ENCODE measurements around the gene LMNA.

The LMNA gene

DNA sequence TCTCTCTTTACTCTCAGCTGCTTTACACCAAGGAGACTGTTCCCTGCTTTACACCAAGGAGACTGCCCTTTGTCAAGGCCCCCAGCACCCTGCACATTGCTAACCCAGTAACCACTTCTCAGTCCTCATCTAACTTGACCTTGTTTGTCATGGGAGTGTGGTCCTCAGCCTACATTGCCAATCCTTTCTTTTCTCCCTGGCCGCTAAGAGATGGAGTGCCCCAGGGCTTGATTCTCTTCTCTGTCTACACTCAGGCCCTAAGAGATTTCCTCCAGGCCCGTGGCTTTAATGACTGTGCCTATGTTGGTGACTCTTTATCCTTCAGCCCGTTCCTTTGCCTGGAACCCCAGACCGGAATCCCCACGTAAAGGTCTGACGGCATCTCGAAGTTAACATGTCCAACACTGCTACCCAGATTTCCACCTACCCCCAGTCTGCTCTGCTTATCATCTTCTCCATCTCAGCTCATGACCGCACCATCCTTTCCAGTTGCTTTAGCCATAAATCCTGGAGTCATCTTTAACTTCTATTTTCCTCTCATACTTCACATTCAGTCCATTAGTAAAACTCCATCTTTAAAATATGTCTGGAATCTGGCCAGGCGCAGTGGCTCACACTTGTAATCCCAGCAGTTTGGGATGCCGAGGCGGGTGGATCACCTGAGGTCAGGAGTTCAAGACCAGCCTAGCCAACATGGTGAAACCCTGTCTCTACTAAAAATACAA lies 29.4 kb downstream of the LMNA start:
- DNase-seq (ENCODE audit: low read depth): peak; percentile 27

DNA sequence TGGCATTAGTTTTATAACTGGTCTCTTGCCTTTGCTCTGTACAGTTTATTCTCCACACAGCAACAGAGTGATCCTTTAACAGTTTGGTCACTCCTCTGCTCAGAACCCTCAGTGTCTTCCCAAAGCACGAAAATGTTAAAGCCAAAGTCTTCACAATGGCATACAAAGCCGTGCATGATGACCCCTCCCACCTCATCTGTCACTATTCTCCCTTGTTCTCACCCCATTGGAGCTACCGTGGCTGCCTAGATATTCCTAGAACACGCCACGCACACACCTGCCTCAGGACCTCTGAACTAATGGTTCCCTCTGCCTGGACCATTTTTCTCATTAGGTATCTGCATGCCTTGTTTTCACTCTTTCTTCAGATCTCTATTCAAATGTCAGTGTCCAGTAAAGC lies 30.2 kb downstream of the LMNA start:
- no peak for DNase-seq (ENCODE audit: low read depth)

DNA sequence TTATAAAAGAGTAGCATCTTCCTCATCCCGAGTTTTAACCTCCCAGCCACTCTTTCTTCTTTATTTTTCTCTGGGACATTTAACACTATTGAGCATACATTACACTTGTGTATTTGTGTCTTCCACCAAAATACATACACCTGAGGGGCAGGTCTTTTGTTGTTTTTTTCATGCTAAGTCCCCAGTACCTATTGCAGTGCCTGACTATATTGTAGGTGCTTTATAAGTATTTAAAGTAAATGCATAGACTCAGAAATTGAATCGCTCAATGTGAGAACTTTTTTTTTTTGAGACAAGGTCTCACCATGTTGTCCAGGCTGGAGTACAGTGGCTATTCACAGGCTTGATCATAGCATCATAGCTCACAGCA lies 31.1 kb downstream of the LMNA start:
- DNase-seq (ENCODE audit: low read depth): no peak

DNA sequence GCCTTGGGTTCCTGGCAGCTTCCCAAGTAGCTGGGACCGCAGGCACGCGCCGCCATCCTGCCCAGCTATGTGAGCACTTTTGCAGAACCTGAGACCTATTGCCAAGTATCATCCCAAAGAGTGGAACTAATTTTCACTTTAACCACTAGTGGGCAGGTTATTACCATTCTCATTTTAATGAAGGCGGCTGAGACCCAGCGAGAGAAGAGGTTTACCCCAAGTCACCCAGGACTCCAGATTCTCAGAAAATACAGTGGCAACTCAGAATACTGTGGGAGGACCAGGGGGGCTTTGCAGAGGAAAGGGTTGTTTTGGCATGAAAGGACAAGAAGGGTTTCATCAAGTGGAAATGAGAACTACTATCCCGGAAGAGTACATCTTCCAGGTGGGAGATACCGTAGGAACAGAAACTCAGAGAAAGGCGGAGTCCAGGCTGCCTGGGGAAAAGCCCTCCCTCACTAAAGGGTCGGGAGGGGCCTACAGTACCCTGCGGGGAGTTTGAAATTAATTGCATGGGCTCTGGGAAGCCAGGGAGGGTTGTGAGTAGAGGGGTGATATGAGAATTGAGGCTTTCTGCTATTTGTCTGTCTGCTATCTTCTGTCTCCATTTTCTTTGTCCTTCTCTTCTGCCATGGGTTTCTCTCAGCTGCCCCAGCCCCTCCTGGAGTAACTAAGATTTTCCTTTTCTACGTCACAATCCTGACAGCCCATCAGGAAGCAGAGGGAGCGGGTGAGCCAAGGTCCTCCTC lies 31.7 kb downstream of the LMNA start:
- DNase-seq (ENCODE audit: low read depth): peak; percentile 82

DNA sequence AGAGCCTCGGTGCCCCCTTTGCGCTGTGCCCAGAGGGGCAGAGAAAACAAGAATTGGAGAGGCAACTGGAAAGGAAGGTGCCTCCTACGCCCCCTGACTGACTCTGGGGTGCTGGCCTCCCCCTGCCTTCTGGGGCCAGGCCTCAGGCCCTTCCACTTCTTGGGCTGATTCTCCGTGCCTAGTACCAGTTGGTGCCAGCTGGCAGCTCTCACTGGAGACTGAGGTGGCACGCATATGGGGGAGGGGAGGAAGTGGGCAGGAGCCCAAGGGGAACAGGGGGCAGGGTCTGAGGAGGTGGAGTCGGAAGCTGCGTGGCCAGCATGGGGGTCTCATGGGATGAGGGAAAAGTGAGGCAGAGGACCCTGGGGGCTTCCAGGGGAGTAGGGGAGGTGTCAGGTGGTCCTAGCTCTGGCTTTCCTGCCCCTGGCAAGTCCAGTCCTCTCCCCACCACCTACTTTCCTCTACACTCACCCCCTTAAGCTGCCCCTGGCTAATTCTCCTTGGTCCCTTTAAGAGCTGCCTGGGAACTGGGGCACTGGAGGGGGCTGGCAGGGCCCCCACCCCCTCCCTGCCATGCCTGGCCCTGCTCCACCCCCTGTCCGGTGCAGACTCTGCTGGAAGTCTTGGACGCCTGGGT lies 32.4 kb downstream of the LMNA start:
- DNase-seq (ENCODE audit: low read depth): no peak

DNA sequence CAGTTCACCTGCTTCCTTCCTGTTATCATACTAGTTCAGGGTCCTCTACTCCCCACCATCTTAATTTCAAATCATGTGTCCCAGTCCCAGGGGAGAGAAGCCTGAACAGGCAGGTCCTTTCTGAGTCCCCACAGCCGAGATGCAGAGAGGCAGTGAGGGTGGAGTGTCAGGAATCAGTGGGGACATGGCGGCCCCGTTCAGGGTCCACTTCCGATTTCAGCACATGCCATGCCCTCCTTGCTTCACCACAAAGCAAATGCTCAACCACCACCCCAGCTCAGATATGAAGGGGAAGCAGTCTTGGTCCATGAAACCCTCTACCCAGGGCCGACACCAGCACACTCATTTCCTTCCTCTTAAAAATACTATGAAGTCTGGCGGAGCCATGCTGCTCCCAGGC lies 33.7 kb downstream of the LMNA start:
- DNase-seq (ENCODE audit: low read depth): no peak

DNA sequence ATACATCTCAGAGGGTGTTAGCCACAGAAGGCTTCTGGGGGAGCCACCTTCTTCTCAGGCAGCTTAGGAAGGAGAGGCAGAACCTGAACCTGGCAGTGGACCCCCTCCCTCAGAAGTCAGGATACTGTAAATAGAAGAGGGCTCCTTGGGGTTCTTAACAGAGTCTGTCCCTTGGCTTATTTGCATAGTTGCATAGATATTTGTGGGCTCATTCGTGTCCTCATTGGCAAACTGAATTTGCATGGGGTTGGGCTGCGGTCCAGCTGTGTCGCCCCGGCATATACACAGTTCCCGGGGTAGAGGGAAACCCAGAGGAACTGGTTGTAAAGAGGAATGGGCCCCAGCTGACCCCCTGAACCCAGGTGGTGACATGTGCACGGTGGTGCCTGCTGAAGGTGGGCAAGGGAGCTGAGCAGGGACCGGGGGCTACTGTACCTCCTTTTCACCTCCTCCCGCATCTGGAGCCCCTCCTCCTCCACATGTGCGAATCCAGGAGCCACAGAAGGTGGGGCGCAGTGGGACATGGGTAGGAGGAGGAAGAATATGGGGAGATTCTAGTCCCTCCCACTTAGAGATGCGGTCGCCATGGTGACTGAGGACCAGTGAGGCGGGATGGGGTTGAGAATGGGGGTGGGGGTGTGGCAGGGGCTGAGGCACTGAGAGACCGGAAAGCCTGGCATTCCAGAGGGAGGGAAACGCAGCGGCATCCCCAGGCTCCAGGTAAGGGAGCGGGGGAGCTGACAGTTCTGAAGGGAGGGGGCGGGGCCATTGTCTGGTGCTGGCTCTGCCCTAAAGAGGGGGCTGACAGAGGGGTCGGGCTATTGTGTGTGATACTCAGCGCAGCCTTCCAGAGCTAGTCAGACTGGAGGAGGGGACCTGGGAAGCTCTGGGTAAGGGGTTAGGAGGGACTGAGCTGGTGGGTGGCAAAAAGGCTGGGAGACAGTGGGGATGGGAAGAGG lies 35.1 kb downstream of the LMNA start:
- no peak for DNase-seq (ENCODE audit: low read depth)

DNA sequence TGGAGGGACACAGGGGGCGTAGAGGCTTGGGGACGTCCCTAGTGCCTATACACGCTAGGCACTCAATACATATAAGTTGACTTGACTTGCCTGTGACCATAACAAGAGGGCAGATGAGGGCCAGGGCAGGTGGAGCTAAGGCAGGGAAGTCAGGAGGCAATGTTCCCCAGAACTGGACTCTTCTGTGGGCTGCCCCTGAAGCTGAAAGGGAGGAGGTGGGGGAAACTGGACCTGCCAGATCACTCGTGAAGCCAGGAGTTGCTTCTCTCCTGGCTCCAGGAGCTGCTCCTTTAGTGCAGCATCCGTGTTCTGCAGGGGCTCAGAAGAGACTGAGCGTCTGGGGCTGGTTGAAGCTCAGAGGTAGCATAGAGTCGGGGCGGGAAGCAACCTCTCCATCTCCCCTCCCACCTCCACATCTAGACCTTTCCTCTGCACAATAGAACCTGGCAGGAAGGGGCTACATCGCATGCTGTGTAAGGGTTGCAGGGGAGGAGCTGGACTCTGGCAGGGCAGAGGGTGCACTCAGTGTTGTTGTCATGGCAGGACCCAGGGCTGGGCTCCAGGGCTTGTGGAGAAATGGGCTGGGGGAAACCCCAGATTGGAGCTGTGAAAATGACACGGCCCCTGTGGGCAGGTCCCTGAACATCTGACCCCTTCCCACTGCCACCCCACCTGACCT lies 36.0 kb downstream of the LMNA start:
- no peak for DNase-seq (ENCODE audit: low read depth)

DNA sequence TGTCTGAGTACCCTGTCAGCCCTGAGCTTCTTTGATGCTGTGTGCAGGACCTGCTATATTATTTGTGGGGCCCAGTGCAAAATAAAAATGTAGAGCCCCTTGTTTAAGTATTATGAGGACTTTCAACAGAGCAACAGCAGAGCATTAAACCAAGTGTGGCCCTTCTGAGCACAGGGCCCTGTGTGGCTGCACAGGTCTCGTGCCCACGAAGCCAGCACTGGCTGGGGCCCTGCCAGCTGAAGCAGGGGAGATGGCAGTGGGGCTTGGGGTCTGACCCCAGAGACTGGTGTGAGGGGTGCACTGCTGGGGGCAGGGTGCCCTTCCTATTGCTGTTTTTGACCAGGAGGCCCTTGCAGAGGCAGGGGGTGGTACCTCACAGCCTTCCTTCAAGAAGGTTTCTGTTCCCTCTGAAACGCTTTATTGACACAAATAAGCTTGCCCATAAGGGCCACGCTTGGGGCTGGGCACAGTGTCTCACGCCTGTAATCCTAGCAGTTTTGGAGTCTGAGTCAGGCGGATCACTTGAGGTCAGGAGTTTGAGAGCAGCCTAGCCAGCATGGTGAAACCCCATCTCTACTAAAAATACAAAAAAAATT lies 36.7 kb downstream of the LMNA start:
- no peak for DNase-seq (ENCODE audit: low read depth)

DNA sequence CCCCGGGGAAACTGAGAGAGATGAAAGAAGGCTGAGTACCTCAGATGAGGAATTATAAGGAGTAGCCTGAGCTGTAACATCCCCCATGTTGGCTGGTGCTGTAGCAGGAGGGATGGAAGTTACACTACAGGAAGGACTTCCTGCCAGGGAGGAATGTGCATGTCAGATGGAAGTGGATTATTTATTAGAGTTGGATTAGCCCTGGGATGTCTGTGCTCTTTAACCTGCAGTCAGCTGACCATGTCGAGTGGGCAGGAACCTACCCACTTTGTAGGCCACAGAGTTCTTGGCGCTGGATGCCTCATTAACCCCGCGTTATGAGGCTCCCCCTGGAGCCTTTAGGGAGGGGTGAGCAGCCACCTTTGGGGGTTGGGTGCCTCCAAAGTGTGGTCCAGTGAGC lies 38.1 kb downstream of the LMNA start:
- DNase-seq (ENCODE audit: low read depth): no peak

DNA sequence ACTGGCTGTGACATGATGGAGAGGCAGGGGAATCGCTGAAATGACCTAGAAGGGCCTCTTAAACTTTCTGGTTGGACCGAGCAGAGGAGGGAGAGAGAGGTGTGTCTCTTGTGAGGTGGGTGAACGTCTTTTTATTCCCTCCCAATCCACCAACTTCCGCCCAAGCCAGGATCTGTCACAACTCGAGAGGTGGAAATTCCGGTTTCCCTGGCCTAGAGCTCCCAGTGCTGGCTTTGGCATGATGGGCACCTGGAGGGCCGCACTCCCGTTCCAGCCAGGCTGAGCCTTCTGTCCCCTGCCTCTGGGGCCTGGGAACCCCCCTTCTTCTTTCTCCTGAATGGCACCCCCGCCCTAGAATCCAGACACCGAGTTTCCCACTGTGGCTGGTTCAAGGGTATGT lies 38.9 kb downstream of the LMNA start, which contains the start of gene SEMA4A:
TSS of gene SEMA4A (plus strand) at position 224 of the 400 bp plus-strand sequence. CDS start 994 bp downstream, outside the sequence.
- no peak for DNase-seq (ENCODE audit: low read depth)

DNA sequence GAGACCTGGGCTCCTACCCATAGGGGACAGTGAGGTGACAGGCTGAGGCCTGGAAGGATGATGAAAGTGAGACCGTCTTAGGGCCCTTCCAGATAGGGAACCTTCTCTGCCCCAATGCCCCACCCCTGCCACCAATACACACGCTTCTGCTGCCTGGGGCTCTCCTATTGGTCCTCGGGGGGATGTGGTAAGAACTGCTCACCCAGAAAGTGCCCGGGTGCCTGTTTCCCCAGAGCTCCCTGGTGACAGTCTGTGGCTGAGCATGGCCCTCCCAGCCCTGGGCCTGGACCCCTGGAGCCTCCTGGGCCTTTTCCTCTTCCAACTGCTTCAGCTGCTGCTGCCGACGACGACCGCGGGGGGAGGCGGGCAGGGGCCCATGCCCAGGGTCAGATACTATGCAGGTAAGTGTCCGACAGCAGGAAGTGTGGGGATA lies 39.8 kb downstream of the LMNA start:
- DNase-seq (ENCODE audit: low read depth): no peak

DNA sequence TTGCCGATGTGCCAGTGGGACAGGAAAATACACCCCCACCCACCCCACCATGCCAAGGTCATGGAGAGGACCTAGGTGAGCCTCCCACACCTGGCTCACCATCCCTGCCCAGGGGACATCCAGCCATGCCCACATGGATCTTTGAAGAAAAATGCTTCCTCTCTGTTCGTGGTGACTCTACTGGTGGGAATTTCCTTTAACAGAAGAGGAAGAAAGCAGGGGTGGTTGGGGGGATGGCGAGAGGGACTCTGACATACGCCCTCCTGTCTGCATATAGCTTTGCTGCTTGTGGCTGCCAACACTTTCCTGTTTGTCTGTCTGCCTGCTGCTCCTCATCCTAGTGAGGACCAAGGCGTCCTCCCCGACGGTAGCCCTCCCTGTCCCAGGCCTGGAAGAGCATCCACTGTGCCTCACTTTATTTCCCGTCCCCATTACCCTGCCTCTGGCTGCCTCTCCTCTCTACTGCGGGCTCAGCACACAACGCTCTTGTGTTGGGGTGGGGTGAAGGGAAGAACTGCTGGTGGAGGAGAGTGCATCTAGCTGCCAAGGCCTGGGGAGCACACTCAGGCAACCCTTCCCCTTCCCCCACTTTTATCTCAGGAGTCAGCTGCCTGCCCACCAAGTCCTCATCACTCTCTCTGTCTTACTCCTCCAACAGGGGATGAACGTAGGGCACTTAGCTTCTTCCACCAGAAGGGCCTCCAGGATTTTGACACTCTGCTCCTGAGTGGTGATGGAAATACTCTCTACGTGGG lies 41.4 kb downstream of the LMNA start:
- DNase-seq (ENCODE audit: low read depth): no peak

DNA sequence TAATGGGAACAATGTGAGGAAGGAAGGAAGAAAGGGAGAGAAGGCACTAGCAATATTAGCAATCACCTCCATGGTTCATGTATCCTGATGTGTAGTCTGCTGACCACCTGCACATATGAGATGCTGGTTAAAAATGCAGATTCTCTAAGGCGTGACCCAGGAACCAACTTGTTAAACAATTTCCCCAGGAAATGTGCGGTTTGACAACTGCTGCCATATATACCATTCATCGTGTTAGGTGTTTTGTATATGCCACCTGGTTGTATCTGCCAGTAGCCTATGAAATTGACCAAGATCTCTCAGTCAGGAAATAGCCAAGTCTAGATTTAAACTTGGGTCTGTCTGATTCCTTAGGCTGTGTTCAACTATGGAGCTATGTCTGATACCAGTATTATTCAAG lies 43.0 kb downstream of the LMNA start:
- DNase-seq (ENCODE audit: low read depth): no peak

DNA sequence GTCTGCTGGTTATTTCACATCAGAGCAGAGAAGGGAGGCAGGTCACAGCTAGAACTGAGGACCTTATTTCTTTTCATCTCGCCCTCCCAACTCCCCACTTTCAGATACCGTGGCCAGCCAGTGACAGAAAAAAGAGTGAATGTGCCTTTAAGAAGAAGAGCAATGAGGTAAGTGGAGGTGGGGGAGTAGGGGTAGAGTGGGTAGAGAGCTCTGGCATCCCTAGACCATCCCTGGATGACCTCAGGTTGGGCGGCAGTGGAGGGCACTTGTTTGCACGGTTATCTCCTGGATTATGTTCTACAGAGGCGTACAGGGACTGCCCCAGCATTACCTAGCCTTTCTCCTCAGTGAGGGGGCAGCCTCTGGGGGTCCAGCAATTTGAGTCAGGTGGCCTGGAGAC lies 43.5 kb downstream of the LMNA start:
- DNase-seq (ENCODE audit: low read depth): no peak

DNA sequence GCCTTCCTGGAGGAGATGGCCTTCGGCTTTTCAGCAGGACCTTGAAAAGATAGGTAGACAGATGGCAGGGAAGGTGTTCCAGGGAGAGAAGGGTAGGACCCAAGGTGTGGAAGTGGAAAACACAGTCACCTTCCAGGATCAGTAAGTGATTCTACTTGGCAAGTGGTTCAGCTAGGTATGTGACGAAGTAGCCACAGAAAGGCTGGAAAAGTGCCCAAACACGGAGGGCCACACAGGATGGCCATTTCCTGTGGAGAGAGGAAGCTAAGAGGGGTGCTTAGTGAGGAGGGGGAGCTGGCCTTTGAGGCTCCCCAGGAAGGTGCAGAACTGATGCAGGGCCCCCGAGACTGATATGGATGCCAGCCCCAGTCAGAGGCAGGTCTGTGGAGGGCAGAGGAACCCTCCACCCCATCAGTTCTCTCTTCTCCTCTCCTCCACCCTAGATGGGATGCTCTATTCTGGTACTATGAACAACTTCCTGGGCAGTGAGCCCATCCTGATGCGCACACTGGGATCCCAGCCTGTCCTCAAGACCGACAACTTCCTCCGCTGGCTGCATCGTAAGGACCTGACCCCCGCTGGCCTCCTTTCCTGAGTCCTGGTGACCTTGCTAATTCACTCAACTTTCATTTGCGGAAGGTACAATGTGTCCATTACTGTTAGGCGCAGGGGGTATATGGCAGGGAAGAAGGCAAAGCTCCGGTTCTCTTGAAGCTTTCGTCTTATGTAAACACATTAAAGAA lies 45.7 kb downstream of the LMNA start:
- no peak for DNase-seq (ENCODE audit: low read depth)

DNA sequence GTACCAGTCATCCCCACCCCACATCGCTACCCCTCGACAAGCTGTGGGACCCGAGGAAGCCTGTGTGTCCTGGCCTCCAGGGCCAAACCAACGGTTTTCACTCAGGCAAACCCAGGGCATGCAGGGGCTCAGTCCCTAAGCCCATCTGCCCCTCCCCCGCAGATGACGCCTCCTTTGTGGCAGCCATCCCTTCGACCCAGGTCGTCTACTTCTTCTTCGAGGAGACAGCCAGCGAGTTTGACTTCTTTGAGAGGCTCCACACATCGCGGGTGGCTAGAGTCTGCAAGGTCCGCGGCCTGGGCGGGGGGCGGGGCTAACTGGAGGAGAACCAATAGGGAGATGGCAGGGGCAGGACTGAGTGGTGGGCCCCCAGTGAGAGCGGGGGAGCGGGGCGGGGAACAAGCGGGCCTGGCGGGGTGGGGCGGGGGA lies 46.2 kb downstream of the LMNA start:
- no peak for DNase-seq (ENCODE audit: low read depth)

DNA sequence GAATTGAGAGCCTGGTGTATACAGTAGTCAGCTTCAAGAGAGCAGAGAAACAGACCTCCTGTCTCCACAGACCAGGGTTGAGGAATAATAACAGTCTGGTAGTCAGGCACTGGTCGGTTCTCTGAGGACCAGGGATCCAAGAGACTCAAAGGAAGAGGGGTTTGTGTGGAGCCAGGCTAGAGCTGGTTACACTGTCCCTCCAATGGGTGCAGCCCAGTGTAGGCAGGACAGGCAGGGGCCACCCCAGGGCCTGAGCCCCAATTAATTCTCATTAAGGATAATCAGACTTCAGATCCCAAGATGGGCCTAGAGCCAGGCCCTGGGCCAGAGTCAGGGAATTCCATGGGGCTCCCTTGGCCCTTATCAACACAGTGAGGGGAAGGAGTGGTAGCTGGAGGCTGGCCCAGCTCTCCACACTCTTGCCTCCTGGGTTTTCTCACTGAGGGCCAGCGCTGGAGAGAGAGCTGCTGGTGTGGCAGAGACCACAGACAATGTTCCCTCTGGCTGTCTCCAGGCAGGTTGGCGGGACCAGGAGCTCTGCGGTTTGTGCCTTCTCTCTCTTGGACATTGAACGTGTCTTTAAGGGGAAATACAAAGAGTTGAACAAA lies 48.0 kb downstream of the LMNA start:
- no peak for DNase-seq (ENCODE audit: low read depth)

DNA sequence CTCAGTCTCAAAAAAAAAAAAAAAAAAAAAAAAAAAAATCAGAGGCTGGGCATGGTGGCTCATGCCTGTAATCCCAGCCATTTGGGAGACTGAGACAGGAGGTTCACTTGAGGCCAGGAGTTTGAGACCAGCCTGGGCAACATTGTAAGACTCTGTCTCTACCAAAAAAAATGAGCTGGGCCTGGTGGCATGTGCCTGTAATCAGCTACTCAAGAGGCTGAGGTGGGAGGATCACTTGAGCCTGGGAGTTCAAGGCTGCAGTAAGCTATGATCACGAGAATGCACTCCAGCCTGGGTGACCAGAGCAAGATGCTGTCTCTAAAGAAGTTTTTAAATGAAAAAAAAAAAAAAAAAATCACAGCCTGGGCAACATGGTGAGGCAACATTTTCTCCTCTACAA lies 49.2 kb downstream of the LMNA start:
- no peak for DNase-seq (ENCODE audit: low read depth)

All from HS-27A (cell line).